Tibial nerve (tissue), 4 donors: Measurements from ENCODE around the gene OR2M5. TPM values are rescaled to one million over a fixed set of nuclear protein-coding genes. Genes with fewer than 3 reads are reported as not detected.

Experiments
- DNase-seq, 2 donors: peaks; one replicate each; pipeline ENCODE4 v3.0.0-alpha.2; 2019; ENCODE audit warnings: low spot score in 2 of 2
- H3K27ac ChIP-seq, 4 donors: fragments of 200-600 bp; sonication (generic) in 3 of 4; one replicate each; pipeline ENCODE4 v1.5.1; 2017 to 2019; ENCODE audit warnings: mild to moderate bottlenecking in 1 of 4
- H3K27me3 ChIP-seq, 2 donors: fragments of 200-600 bp; sonication (generic) in 1 of 2; one replicate each; pipeline versions ENCODE4 v1.5.1 to v1.6.0; 2017 to 2019
- H3K36me3 ChIP-seq, 3 donors: fragments of 200-600 bp; sonication (generic); one replicate each; pipeline ENCODE4 v1.5.1; 2018 to 2019
- H3K4me1 ChIP-seq, 4 donors: fragments of 200-600 bp; sonication (generic) in 3 of 4; one replicate each; pipeline ENCODE4 v1.5.1; 2017 to 2019
- H3K4me3 ChIP-seq, 4 donors: fragments of 200-600 bp; sonication (generic) in 3 of 4; one replicate each; pipeline ENCODE4 v1.5.1; 2017 to 2019; ENCODE audit warnings: mild to moderate bottlenecking in 1 of 4, moderate library complexity in 1 of 4
- H3K9me3 ChIP-seq, 4 donors: fragments of 200-600 bp; sonication (generic) in 3 of 4; one replicate each; pipeline ENCODE4 v1.5.1; 2017 to 2019
- EP300 ChIP-seq, 2 donors: sonication (generic); formaldehyde crosslinking; IDR thresholded peaks; one replicate each; pipeline ENCODE4 v1.6.1; 2017; ENCODE audit warnings: antibody characterized with exemption in 2 of 2, mild to moderate bottlenecking in 1 of 2
- POLR2A ChIP-seq, 2 donors: fragments of 450-650 bp; IDR thresholded peaks; one replicate each; pipeline ENCODE4 v1.6.1; 2017; ENCODE audit warnings: antibody characterized with exemption in 2 of 2, mild to moderate bottlenecking in 2 of 2, moderate library complexity in 2 of 2
- WGBS, 2 donors: methylation state at CpG; one replicate each; pipeline ENCODE4 v1.1.5; 2018; 5-methylcytosine and 5-hydroxymethylcytosine counted together
- total RNA-seq, 4 donors: library from RNA; depleted of rRNA; stranded (reverse); fragments of >200 nt; gene quantifications; one replicate each; pipeline ENCODE4 v1.1.0, GENCODE V29; 2016
- TF ChIP-seq, protein P1 (sequence below), 5 experiments: fragments of 200-600 bp in 3 of 5; fragments of 450-650 bp in 2 of 5; sonication (generic) in 3 of 5; IDR thresholded peaks; one replicate each; pipeline ENCODE4 v1.5.1; 2016 to 2019; ENCODE audit warnings: antibody characterized with exemption in 5 of 5, mild to moderate bottlenecking in 3 of 5, moderate library complexity in 2 of 5

The OR2M5 gene
- total RNA-seq, 4 donors from 2014 or later: not detected

DNA sequence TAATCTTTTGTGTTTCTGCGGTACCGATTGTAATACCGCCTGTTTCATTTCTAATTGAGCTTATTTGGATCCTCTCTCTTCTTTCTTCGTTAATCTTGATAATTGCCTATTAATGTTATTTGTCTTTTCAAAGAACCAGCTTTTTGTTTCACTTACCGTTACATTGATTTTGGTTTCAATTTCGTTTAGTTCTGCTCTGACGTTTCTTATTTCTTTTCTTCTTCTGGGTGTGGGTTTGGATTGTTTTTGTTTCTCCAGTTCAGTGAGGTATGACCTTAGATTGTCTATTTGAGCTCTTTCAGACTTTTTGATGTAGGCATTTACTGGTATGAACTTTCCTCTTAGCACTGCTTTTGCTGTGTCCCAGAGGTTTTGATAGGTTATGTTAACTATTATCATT lies 39.0 kb downstream of the OR2M5 start:
- Histone ChIP-seq H3K27me3 (no peaks in the 10 kb centered on the region), H3K27ac (no peak overlapping the region), H3K9me3 (peaks cover 0 to 3% (median 0%) of the 10 kb centered on the region in 4 donors), H3K36me3 (no peaks in the 10 kb centered on the region), H3K4me3 (no peak overlapping the region), H3K4me1 (no peaks in the 10 kb centered on the region)
- 74 to 84% methylated on average over 7 of the region's 7 CpGs for WGBS, 2 donors
- no peak for DNase-seq
- TF ChIP-seq, protein P1, sequence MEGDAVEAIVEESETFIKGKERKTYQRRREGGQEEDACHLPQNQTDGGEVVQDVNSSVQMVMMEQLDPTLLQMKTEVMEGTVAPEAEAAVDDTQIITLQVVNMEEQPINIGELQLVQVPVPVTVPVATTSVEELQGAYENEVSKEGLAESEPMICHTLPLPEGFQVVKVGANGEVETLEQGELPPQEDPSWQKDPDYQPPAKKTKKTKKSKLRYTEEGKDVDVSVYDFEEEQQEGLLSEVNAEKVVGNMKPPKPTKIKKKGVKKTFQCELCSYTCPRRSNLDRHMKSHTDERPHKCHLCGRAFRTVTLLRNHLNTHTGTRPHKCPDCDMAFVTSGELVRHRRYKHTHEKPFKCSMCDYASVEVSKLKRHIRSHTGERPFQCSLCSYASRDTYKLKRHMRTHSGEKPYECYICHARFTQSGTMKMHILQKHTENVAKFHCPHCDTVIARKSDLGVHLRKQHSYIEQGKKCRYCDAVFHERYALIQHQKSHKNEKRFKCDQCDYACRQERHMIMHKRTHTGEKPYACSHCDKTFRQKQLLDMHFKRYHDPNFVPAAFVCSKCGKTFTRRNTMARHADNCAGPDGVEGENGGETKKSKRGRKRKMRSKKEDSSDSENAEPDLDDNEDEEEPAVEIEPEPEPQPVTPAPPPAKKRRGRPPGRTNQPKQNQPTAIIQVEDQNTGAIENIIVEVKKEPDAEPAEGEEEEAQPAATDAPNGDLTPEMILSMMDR (IDR thresholded peaks at IDR 0.05): no peak
- no peak for TF ChIP-seq POLR2A (IDR thresholded peaks at IDR 0.05)
- no peak for TF ChIP-seq EP300 (IDR thresholded peaks at IDR 0.05)

DNA sequence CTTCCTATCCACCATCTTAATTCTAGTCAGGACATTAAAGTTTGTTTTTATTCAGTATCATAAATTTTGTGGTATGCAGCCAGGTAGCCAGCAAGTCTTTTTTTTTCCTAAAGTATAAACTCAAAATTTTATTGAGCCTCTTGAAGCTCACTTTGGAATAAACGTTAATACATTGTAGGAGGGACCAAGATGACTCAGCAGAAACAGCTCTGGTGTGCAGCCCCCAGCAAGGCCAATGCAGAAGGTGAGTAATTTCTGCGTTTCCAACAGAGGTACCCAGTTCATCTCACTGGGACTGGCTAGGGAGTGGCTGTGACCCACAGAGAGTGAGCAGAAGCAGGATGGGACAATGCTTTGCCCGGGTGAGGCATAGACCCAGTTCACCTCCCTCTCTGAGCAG lies 42.4 kb downstream of the OR2M5 start:
- 63 to 72% methylated on average over 2 to 3 of the region's 3 CpGs for WGBS, 2 donors
- TF ChIP-seq POLR2A (IDR thresholded peaks at IDR 0.05): no peak
- no peak for TF ChIP-seq EP300 (IDR thresholded peaks at IDR 0.05)
- TF ChIP-seq, protein P1 (IDR thresholded peaks at IDR 0.05): no peak
- Histone ChIP-seq H3K9me3 (peaks cover 0 to 2% (median 0%) of the 10 kb centered on the region in 4 donors), H3K36me3 (no peaks in the 10 kb centered on the region), H3K4me3 (no peak overlapping the region), H3K4me1 (no peaks in the 10 kb centered on the region), H3K27ac (no peak overlapping the region), H3K27me3 (no peaks in the 10 kb centered on the region)
- DNase-seq: no peak

DNA sequence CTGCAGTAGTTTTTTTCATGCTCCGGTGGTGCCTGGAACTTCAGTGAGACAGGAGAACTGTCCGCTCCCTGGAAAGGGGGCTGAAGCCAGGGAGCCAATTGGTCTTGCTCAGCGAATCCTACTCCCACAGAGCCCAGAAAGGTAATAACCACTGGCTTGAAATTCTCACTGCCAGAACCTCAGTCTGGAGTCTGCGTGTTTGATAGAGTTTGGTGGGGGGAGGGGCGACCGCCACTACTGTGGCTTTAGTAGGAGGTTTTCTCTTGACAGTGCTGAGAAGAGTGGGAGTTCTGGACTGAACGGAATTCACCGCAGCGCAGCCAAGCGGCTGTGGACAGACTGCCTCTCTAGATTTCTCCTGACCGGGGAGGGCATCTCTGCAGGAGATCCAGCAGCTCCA lies 44.1 kb downstream of the OR2M5 start:
- Histone ChIP-seq H3K9me3 (peaks cover 0 to 6% (median 0%) of the 10 kb centered on the region in 4 donors), H3K27me3 (no peaks in the 10 kb centered on the region)
- 55 to 61% methylated on average over 10 of the region's 11 CpGs for WGBS, 2 donors

DNA sequence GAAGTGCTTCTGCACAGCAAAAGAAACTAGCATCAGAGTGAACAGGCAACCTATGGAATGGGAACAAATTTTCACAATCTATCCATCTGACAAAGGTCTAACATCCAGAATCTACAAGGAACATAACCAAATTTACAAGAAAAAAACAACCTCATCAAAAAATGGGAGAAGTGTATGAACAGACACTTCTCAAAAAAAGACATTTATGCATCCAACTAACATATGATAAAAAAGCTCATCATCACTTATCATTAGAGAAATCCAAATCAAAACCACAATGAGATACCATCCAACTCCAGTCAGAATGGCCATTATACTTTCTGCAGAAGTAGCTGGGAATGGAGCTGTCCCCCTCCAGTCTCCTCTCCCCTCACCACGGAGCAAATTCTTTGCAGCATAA lies 49.2 kb downstream of the OR2M5 start:
- TF ChIP-seq, protein P1 (IDR thresholded peaks at IDR 0.05): no peak
- TF ChIP-seq EP300 (IDR thresholded peaks at IDR 0.05) (no peak), POLR2A (IDR thresholded peaks at IDR 0.05) (no peak)
- Histone ChIP-seq H3K36me3 (no peaks in the 10 kb centered on the region), H3K27me3 (no peaks in the 10 kb centered on the region), H3K4me1 (no peaks in the 10 kb centered on the region), H3K9me3 (peaks cover 0 to 6% (median 0%) of the 10 kb centered on the region in 4 donors), H3K4me3 (no peak overlapping the region), H3K27ac (no peak overlapping the region)
- 63 to 80% methylated on average over 1 of the region's 1 CpG for WGBS, 2 donors
- no peak for DNase-seq

More for the DNA sequence above, 44.1 kb downstream of the OR2M5 start:
- no peaks in the 10 kb centered on the region for H3K36me3 ChIP-seq
- no peak overlapping the region for H3K27ac ChIP-seq
- no peak overlapping the region for H3K4me3 ChIP-seq
- no peak for TF ChIP-seq POLR2A (IDR thresholded peaks at IDR 0.05)
- no peak for TF ChIP-seq EP300 (IDR thresholded peaks at IDR 0.05)
- TF ChIP-seq, protein P1 (IDR thresholded peaks at IDR 0.05): no peak
- no peak for DNase-seq
- H3K4me1 ChIP-seq: no peaks in the 10 kb centered on the region

Other genes with a start within 250 kb of the OR2M5 start
- gene OR2W3, start 249.6 kb upstream of the OR2M5 start, total RNA-seq: 1 to 10 TPM; 1.5 to 6.9 (median 2.3) TPM
- gene OR2T8, start 224.9 kb upstream of the OR2M5 start, total RNA-seq: 1 to 10 TPM in 1 of 4 donors, not detected in 3; 1.0 TPM
- gene OR2AJ1, start 220.3 kb upstream of the OR2M5 start, total RNA-seq: not detected
- 1 to 10 TPM in 1 of 4 donors, under 1 TPM in 1, not detected in 2; 0.63 to 2.2 TPM for gene OR2L8, start 196.3 kb upstream of the OR2M5 start, total RNA-seq
- not detected for gene OR2AK2, start 179.9 kb upstream of the OR2M5 start, total RNA-seq
- not detected for gene OR2L5, start 131.5 kb upstream of the OR2M5 start, total RNA-seq
- gene OR2L2, start 115.1 kb upstream of the OR2M5 start, total RNA-seq: under 1 TPM in 1 of 4 donors, not detected in 3; 0.60 TPM
- gene OR2L3, start 98.3 kb upstream of the OR2M5 start, total RNA-seq: 1 to 10 TPM in 1 of 4 donors, not detected in 3; 1.1 TPM
- gene OR2L13, start 50.0 kb upstream of the OR2M5 start, total RNA-seq: under 1 TPM in 1 of 4 donors, not detected in 3; 0.87 TPM
- gene OR2M2, start 29.7 kb downstream of the OR2M5 start, total RNA-seq: not detected
- gene OR2M3, start 52.1 kb downstream of the OR2M5 start, total RNA-seq: not detected
- 1 to 10 TPM in 1 of 4 donors, under 1 TPM in 1, not detected in 2; under 0.01 to 2.6 TPM for gene OR2M4, start 86.3 kb downstream of the OR2M5 start, total RNA-seq
- 1 to 10 TPM in 2 of 4 donors, not detected in 2; 1.0 to 1.6 TPM for gene OR2T33, start 132.8 kb downstream of the OR2M5 start, total RNA-seq
- not detected for gene OR2T12, start 158.3 kb downstream of the OR2M5 start, total RNA-seq
- not detected for gene OR2M7, start 179.4 kb downstream of the OR2M5 start, total RNA-seq
- not detected for gene OR14C36, start 203.6 kb downstream of the OR2M5 start, total RNA-seq
- gene OR2T4, start 216.5 kb downstream of the OR2M5 start, total RNA-seq: not detected
- gene OR2T6, start 230.6 kb downstream of the OR2M5 start, total RNA-seq: not detected